ENCODE measurements around the gene NNMT. TPM values are rescaled to one million over a fixed set of nuclear protein-coding genes. Genes with fewer than 3 reads are reported as not detected.

The NNMT gene
- total RNA-seq, 1 experiment from 2014 or later: not detected

DNA sequence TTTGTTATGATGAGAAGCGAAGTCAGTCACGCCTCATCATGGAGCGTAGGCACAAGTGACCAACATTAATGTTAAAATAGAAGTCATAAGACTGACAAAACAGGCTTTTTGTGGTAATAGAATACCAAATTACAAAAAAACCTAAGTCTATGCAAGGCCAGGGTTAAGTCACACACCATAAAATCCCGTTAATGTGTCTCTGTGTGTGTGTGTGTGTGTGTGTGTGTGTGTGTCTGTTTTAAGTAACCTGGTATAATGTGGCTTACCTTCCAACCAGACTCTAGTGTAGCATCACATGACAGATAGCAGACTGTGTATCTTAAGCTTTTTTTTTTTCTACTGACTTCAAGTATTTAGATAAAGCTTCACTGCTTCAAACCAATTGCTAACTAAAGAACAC, 66.1 kb downstream of the NNMT start:
- Histone ChIP-seq H3T11ph (ENCODE audit: low read length) (no peak overlapping the region), H4K20me1 (ENCODE audit: control insufficient read depth, insufficient read depth, insufficient read length) (no peaks in the 10 kb centered on the region), H4K91ac (ENCODE audit: insufficient read length, low read depth, low read length) (no peak overlapping the region), H3K4me2 (ENCODE audit: insufficient read depth, insufficient read length, low read length) (no peak overlapping the region), H4K8ac (replicated peaks; ENCODE audit: insufficient read length, low read depth, low read length) (no peak overlapping the region), H2BK5ac (ENCODE audit: insufficient read length, low read length) (no peak overlapping the region), H3K27ac (ENCODE audit: insufficient read length, low read depth, low read length) (no peak overlapping the region), H3K4ac (ENCODE audit: low read depth, low read length) (no peak overlapping the region), H3K79me1 (ENCODE audit: insufficient read depth, low read depth, low read length, poor library complexity, severe bottlenecking) (no peaks in the 10 kb centered on the region), H3K23ac (ENCODE audit: insufficient read length, low read depth, low read length) (no peak overlapping the region), H3K9me3 (ENCODE audit: control insufficient read depth, low read depth, low read length) (no peaks in the 10 kb centered on the region), H4K5ac (ENCODE audit: insufficient read length, low read depth, low read length) (no peak overlapping the region), H2BK12ac (ENCODE audit: insufficient read length, low read depth, low read length) (no peak overlapping the region), H3K27me3 (ENCODE audit: insufficient read depth, low read length) (no peaks in the 10 kb centered on the region), H2BK15ac (ENCODE audit: low read depth, low read length) (no peak overlapping the region), H3K56ac (ENCODE audit: insufficient read length, low read depth, low read length) (no peak overlapping the region), H3K79me2 (ENCODE audit: insufficient read depth, low read length) (no peaks in the 10 kb centered on the region), H3K4me1 (ENCODE audit: insufficient read depth, low read length) (no peaks in the 10 kb centered on the region; the same call in 1 of the 2 replicates), H3K18ac (ENCODE audit: insufficient read length, low read depth, low read length) (no peak overlapping the region), H3K23me2 (ENCODE audit: insufficient read length, low read depth, low read length, poor library complexity, severe bottlenecking) (no peaks in the 10 kb centered on the region), H3K9ac (ENCODE audit: extremely low read depth, insufficient read length, low read length) (no peak overlapping the region), H2AFZ (ENCODE audit: low read length) (no peak overlapping the region), H2BK120ac (ENCODE audit: low read depth, low read length, poor library complexity, severe bottlenecking) (no peak overlapping the region), H2BK20ac (ENCODE audit: low read depth, low read length, poor library complexity, severe bottlenecking) (no peak overlapping the region), H2AK5ac (ENCODE audit: insufficient read length, low read length) (no peak overlapping the region), H3K14ac (ENCODE audit: insufficient read depth, low read length) (no peak overlapping the region)
- no peak for DNase-seq
- TF ChIP-seq, protein P1, sequence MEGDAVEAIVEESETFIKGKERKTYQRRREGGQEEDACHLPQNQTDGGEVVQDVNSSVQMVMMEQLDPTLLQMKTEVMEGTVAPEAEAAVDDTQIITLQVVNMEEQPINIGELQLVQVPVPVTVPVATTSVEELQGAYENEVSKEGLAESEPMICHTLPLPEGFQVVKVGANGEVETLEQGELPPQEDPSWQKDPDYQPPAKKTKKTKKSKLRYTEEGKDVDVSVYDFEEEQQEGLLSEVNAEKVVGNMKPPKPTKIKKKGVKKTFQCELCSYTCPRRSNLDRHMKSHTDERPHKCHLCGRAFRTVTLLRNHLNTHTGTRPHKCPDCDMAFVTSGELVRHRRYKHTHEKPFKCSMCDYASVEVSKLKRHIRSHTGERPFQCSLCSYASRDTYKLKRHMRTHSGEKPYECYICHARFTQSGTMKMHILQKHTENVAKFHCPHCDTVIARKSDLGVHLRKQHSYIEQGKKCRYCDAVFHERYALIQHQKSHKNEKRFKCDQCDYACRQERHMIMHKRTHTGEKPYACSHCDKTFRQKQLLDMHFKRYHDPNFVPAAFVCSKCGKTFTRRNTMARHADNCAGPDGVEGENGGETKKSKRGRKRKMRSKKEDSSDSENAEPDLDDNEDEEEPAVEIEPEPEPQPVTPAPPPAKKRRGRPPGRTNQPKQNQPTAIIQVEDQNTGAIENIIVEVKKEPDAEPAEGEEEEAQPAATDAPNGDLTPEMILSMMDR (conservative IDR thresholded peaks at IDR 0.05): no peak
- H3K27me3 Mint-ChIP-seq (ENCODE audit: low read depth): no peaks in the 10 kb centered on the region
- no peak overlapping the region for H3K27ac Mint-ChIP-seq
- no peaks in the 10 kb centered on the region for H3K36me3 Mint-ChIP-seq (ENCODE audit: insufficient read depth in 1 of 3, low read depth in 3 of 3)
- H3K4me3 Mint-ChIP-seq: no peak overlapping the region
- peaks cover 4 to 15% of the 10 kb centered on the region in 2 experiments for H3K4me1 Mint-ChIP-seq
- no CpG with 5 or more reads among the region's 4 CpGs for WGBS (ENCODE audit: extremely low coverage, insufficient read length, low lambda C conversion rate)
- H3K9me3 Mint-ChIP-seq: no peaks in the 10 kb centered on the region
